GM19463 (cell line): ENCODE measurements around the gene CLEC2A.
A peak's percentile ranks its signal among the peaks of the same experiment; 100 is the strongest.
"Not testable (repeated sequence)": the region's sequence is repeated elsewhere in the genome, so short reads cannot be mapped to it uniquely, and the experiment has no call there.

Source experiments
- ATAC-seq: cut with Tn5 transposase; IDR thresholded peaks from one replicate; pipeline ENCODE4 v1.9.1; 2021; ENCODE audit warnings: mild to moderate bottlenecking, moderate library complexity; ENCODE audit not compliant: unreplicated experiment

CLEC2A gene, protein sequence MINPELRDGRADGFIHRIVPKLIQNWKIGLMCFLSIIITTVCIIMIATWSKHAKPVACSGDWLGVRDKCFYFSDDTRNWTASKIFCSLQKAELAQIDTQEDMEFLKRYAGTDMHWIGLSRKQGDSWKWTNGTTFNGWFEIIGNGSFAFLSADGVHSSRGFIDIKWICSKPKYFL

DNA sequence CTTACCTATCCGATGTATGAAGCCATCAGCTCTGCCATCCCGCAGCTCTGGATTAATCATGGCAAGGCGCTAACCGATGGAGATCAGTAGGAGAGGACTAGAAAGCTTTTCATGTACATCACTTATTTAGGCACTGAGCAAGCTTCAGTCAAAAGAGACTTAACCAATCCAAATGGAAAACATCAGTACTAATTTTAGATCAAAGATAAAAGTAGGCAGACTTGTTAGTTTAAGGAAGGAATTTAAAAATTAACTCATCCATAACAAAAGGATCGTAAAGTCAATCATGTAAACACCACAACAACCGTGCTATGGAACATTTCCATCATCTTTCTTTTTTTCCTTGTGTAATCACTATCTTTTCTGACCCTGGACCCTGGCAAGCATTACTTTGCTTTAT is at the start of gene CLEC2A:
Gene CLEC2A, minus strand, starts transcription at position 101 of the 400 bp plus-strand sequence. Its CDS starts 41 bp downstream, at position 60.
- no peak for ATAC-seq

DNA sequence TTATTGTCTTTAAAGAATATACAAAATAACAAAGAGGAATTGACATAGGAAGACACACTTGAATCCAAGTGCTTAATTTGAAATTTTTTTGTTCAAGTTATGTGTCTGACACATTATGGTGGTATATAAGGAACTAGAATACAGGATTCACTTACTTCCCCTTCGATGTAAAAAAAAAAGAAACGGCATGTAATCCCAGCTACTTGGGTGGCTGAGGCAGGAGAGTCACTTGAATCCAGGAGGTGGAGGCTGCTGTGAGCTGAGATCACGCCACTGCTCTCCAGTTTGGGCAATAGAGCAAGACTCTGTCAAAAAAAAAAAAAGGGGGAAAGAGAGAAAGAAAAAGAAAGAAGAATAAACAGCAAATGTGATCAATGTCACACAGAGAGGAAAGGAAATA is 48.0 kb upstream of the CLEC2A start:
- ATAC-seq: no peak

DNA sequence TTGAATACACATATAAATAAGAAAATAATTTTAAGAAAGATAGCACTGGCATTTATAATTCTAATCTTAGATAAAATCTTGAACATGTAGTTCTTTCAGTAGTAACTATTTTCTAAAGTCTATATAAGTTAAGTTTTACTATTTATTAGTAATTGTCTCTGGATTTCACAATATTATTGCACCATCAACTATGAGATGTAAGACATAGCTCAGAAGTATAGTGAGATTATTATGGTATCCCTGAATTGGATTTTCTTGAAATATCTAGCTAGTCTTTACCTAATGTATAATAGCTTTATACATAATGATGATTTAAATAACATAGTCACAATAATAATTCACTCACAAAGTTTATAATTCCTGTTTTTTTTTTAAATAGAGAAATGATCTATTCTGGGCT is 45.7 kb upstream of the CLEC2A start:
- no peak for ATAC-seq

DNA sequence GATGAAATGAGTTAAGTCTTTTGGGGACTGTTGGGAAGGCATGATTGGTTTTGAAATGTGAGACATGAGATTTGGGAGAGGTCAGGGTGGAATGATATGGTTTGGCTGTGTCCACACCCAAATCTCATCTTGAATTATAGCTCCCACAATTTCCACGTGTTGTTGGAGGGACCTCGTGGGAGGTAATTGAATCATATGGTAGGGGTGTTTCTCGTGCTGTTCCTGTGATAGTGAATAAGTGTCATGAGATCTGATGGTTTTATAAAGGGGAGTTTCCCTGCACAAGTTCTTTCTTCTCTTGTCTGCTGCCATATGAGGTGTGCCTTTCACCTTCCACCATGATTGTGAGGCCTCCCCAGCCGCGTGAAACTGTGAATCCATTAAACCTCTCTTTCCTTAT is 44.5 kb upstream of the CLEC2A start:
- not testable (repeated sequence) for ATAC-seq

DNA sequence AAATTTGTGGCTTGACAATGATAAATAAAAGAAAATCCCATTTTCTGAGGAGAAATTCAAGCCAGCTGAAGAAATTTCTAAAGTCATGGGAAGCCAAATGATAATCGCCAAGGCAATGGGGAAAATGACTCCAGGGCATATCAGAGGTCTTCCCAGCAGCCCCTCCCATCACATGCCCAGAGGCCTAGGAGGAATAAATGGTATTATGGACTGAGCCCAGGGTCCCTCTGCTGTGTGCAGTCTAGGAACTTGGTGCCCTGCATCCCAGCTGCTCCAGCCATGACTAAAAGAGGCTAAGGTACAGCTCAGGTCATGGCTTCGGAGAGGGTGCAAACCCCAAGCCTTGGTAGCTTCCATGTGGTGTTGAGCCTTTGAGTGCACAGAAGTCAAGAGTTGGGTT is 43.4 kb upstream of the CLEC2A start:
- no peak for ATAC-seq

DNA sequence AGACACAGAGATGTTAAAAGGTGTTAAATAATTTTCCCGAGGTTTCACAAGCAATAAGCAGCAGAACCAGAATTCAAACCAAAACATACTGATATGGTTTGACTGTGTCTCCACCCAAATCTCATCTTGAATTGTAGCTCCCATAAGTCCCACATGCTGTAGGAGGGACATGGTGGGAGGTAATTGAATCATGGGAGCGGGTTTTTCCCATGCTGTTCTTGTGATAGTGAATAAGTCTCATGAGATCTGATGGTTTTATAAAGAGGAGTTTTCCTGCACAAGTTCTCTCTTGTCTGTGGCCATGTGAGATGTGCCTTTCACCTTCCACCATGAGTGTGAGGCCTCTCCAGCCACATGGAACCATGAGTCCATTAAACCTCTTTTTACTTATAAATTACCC is 42.6 kb upstream of the CLEC2A start:
- not testable (repeated sequence) for ATAC-seq

DNA sequence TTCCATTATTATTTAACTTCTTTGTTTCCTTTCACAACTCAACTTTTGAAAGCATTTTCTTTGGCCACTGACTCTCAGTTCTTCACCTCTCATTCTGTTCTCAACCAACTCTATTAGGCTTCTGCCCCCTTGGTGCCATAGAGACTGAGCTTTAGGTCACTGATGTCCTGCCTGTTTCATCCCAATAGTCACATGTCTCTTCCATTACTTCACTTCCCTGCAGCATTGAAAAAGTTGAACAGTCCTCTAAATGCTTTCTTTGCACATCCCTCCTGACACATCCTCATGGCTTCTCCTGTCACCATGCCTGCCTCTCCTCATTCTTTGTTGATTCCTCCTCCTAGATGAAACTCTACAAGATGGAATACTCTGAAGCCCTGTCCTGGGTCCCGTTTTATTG is 41.8 kb upstream of the CLEC2A start:
- ATAC-seq: no peak

DNA sequence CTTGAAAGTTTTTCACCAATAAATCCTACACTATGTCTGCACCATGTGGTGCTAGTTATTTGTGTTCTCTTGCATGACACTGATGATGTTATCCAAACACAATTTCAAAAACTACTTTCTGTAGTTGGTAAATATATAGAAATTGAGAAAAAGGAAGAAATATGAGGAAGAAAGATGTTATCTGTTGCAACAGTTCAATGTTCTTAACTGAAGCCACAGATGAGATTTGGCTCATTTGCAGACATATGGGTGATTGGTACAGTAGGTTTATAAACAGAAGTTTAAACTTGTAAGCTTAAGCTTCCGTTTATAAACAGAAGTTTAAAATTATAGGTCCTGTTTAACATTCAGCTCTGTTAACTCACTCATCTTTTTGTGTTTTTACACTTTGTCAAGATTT is 39.0 kb upstream of the CLEC2A start, which contains the start of gene CLEC12A:
Gene CLEC12A, plus strand, starts transcription at position 229 of the 400 bp plus-strand sequence. CDS start 188 bp downstream, outside the sequence.
- no peak for ATAC-seq

DNA sequence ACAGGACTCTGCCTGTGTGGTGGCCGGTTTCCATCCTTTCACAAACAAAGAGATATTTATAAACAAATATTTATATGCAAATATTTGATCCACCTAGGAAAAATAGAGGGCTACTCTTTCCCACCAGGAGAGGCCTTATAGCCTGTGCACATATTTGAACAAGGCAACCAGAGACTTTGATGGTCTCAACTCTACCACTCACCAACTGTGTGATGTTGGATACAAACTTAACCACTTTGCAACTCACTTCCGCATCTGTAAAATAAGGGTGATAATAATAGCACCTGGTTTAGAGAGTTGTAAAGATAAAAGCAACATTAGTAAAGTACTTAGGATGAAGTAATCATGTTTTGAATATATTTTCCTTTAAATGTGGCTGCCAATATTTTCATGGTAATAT is 37.5 kb upstream of the CLEC2A start:
- ATAC-seq: no peak

DNA sequence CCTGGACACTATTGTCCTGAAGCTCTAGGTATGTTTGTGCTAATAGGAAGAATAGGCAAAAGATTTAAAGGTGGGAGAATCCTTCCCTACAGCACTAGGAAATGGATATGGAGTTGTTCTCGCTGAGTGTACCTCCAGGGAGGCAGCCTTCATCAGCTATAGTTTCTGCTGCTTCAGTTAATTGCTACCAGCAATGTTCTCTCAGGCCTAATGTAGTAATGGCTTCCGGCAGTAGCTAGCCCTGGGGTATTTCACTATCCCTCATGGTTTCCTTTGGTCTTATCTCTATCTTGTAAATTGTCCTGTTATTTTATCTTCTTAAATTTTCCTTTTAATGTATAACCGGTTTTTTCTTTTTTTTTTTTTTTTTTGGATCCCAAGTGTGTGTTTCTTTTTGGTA is 29.7 kb upstream of the CLEC2A start:
- ATAC-seq: no peak

DNA sequence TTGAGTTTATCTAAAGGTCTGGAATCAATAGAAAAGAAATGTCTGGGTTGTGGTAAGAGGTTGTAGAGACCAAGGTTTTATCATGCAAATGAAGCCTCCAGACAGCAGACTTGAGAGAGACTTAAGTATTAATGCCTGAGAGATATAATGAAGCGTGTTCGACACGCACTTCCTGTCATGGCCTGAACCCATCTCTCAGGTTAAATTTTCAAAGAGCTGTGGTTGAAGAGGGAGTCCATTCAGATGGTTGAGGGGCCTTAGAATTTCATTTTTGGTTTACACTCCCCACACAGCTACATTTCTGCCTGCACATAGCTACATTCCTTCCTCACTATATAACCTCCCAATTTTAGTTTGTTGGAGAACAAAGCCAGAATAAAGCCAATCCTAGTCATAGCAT is 28.9 kb upstream of the CLEC2A start:
- peak; percentile 89 for ATAC-seq

DNA sequence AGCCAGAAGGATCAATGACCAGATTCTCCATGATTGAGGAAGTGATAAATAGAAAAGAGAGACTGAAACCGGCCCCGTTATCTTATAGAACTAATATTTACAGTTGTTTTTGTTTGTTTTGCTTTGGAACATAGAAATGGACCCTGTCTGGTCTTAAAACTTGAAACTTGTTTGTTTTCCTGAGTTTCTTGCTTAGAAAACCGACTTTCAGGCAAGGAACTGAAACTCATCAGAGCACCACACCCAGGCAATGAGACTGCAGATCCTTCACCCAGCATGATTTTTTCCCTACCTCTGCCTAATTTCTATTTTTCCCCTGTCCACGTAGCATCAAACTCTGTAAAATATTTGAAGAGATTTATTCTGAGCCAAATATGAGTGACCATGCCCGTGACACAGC is 28.4 kb upstream of the CLEC2A start:
- ATAC-seq: no peak

DNA sequence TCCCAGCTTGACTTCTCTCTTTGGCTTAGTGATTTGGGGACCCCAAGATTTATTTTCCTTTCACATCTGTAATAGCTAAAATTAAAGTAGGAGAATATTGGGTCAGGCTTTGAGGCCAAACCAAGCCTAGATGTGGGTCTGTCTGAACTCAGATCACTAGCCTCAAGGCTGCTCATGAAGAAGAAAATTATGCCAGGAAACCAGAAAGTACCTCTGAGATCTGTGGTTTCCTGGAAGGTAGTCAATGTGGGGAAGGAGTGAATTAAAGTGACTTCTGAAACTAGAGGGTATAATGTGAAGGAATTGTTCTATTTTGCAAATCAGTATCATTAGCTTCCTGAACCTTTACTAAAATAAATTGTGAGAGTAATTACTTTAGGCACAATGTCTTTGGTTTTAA is 25.7 kb upstream of the CLEC2A start:
- no peak for ATAC-seq

DNA sequence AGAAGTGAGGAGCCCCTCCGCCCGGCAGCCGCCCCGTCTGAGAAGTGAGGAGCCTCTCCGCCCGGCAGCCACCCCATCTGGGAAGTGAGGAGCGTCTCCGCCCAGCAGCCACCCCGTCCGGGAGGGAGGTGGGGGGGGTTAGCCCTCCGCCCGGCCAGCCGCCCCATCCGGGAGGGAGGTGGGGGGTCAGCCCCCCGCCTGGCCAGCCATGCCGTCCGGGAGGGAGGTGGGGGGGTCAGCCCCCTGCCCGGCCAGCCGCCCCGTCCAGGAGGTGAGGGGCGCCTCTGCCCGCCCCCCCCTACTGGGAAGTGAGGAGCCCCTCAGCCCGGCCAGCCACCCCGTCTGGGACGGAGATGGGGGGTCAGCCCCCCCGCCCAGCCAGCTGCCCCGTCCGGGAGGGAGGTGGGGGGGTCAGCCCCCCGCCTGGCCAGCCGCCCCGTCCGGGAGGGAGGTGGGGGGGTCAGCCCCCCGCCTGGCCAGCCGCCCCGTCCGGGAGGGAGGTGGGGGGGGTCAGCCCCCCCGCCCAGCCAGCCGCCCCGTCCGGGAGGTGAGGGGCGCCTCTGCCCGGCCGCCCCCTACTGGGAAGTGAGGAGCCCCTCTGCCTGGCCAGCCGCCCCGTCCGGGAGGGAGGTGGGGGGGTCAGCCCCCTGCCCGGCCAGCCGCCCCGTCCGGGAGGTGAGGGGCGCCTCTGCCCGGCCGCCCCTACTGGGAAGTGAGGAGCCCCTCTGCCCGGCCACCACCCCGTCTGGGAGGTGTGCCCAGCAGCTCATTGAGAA is 21.0 kb upstream of the CLEC2A start:
- ATAC-seq: not testable (repeated sequence)

DNA sequence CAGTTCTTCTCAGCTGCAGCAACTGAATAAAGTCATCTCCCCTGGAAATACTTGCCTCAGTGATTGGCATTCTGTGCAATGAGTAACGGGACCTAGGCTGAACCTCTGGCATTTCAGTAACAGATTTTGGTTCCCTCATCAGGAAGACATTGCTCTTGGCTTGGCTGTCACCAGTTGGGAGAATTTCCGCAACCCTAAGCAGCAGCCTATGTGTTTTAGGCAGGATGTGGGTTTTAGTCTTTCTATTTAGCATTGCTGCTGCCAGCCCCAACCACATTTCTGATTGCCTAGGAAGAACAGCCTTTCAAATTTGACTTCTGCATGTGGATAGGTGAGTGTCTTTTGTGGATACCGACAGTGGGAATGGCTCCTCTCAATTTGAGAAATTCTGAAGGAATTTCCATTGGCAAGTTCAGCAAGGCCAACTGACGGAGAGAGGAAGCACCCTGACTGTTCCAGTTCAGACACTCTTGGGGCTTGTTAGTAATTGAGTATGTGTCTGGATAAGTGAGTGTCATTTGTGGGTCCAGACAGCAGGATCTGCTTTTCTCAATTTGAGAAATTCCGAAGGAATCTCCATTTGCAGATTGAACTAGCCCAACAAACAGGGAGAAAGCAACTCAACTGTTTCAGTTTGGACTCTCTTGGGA is 19.0 kb upstream of the CLEC2A start:
- no peak for ATAC-seq

DNA sequence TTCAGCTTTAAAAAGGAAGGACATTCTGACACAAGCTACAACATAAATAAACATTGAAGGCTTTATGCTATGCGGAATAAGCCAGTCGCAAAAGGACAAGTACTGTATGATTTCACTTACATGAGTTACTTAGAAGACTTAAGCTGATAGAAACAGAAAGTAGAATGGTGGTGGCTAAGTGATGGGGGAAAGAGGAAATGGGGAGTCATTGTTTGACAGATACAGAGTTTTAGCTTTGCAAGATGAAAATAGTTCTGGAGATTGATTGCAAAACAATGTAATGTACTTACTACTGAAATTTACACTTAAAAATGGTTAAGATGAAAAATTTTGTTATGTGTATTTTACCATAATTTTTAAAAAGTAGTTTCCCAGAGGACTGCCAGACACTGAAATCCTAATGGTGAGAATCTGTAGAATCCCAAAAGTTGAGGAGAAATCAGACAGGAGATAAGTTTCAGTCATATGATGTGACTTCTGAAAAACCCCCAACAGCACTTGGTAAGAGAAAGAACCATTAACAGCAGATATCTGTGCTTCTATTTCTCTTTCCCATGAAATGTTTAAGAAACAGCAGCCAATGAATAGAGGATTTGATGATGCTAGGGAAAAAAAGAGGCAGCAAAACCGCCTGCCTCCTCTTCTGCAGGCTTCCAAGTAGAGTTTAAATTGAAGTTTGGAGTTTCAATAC is 16.6 kb upstream of the CLEC2A start:
- peak; percentile 93 for ATAC-seq

DNA sequence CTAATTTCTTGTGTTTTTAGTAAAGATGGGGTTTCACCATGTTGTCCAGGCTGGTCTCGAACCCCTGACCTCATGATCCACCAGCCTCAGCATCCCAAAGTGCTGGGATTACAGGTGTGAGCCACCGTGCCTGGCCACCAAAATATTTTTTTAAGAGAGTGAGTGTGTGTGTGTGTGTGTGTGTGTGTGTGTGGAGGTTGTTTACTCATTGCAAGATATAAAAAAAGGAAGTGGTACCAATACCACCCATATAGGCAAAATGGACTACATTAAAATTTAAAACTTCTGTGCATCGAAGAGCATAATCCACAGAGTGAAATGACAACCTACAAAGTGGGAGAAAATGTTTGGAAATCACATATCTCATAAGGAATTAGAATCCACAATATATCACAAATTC is 15.5 kb upstream of the CLEC2A start:
- ATAC-seq: no peak

DNA sequence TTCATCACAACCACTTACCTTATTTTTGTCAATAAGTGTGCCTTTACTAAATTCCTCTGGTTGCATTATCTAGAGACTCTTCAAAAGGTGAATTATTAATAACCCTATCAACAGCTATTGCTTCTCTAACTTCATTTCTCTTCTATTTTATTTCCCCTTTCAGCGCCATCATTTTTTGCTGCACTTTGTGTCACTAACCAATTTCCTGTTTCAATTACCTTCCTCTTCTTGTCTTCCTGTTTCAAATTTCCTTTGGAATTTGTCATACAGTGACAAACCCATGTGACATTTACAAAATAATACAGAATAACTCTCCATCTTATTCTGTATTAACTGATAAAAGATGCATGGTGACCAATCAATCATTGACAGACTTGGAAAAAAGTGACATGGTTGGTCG is 12.2 kb upstream of the CLEC2A start:
- no peak for ATAC-seq

DNA sequence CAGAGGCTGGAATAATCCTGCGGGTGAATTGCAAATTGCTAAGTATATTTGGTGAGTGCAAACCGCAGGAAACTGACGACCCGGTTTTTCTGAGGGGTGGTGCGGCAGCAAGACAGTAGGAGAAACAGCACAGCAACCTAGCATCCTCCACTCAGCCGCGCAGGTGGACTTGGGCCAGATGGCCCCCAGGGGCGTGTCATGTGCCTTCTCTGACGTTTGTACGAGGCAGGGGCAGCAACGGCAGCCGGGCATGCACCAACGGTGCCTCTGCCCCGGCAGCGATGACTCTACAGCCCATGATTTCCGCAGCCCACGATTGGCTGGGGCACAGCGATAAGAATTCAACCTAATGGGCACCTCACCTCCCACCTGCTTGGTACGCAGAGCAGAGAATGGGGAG is 11.1 kb upstream of the CLEC2A start:
- peak; percentile 72 for ATAC-seq

DNA sequence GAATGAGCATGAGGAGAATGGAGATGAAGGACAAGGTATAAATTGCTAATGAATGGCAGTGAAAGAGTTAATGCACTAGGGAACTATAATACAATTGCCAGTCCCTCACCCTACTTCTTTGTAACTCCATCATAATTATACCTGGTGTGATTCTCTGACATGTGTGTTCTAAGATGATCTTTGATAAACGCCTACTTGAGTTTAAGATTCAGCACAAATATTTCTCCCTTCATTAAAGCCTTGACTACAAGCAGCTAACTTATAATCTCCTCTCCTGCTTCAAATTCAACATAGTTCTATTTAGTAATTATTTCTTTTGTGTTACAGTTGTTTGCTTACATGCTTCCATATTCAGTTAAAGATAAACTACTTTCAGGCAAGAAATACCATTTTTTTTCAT is 9.7 kb upstream of the CLEC2A start:
- no peak for ATAC-seq

DNA sequence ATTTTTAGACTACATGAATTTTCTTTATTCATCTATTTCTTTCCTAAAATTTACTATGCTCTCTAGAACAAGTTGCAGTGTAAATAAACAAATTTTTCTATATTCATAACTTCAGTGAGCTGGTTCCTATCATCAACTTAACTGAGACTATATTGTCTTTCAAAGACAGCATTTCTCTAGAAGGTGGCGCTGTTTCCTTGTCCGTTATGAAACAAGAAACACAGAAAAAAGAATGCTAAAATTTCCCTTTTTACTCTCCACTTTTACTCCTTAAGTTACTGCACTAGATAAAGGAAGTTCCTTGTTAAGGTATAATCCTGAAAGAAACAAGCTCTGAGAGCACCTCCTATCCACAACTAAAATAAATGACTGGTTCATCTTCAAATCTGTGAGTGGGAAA is 8.2 kb upstream of the CLEC2A start:
- ATAC-seq: no peak

DNA sequence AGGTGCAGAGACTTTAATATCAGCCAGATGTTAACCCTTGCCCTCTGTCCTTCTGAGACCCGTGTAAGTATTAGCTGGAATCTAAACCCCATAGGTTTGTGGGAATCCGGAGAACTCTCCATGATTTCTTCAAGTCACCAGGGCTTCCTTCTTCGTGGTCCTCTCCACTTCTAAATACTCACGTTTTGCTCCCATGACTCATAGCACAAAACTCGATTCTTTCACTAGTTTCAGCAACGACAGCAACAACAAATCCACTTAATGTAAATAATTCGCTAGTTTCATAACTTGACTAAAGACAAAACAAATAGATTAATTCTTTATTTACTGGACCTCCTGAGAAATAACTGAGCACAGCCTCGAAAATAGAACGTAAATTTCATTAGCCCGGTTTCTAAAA is 4.4 kb upstream of the CLEC2A start:
- no peak for ATAC-seq
